ENCODE measurements around the gene RECQL5.

- TF ChIP-seq CTCF (IDR thresholded peaks at IDR 0.05) (no peak), POLR2AphosphoS5 (IDR thresholded peaks at IDR 0.05) (no peak), EP300 (IDR thresholded peaks at IDR 0.05; ENCODE audit: low read depth) (no peak)
These were observed 51.7 kb downstream of the RECQL5 start for GRCh38 chr17:75615301-75615700.
